NCI-H2029 treated with DMSO at 0.1 percent for 48 hours (cell line): ENCODE data around the gene GPR45.

Experiments used
- DNase-seq: peaks from one replicate; lab custom pipeline; 2025; lab: John Stamatoyannopoulos, UW

The GPR45 gene

DNA sequence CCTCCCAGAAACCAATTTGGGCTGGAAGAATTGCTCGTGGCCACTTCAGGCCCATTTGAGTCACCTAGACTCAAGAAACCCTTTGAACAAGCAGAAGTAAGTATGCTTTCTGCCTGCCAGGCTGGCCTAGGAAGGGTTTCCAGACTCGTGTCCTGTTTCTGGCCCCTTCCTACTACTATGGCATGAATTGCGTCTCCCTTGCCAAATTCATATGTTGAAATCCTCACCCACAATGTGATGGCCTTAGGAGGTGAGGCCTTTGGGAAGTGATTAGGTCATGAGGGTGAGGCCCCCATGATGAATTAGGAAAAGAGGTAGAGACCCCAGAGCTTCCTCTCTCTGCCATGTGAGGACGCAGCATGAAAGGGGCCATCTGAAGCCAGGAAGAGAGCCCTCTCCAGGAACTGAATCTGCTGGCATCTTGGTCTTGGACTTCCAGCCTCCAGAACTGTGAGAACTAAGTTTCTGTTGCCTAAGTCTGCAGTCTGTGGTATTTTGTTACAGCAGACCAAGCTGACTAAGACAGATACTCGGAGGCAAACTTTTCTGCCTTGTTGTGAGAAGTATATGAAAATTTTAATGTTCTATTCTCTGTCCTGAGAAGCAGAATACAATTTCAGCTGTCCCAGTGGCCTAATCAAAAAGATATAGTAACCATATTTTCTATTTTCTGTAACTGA is 13.1 kb downstream of the GPR45 start:
- DNase-seq = no peak

- DNase-seq = no peak
Measured at GRCh38 chr2:105255979-105256378, 14.4 kb downstream of the GPR45 start.

- no peak for DNase-seq
Measured at GRCh38 chr2:105256431-105257047, 15.0 kb downstream of the GPR45 start.

- DNase-seq = no peak
Measured at GRCh38 chr2:105257981-105258380, 16.4 kb downstream of the GPR45 start.

- DNase-seq = no peak
Measured at GRCh38 chr2:105258835-105259350, 17.4 kb downstream of the GPR45 start.

GRCh38 chr2:105261061-105261460 is 19.5 kb downstream of the GPR45 start:
- DNase-seq = no peak

DNA sequence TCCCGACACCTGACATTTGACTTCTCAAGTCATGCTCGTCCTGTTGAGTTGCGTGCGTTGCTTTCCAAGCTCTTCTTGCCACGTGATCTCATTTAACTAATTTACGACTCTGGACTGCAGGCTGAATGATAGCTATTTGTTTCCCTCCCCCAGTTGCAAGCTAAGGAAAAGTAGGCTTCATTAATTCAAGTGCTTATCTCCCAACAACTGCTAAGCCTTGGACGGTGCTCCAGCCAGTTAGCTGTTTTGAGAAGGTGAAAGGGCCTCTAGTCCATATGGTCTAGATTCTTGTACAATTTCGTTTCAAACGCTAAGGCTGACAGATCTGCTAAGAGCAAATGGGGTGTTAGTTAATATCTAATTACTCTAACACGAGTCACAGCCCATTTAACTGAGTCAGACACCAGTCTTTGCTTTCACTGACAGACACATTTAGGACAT is 21.1 kb downstream of the GPR45 start:
- DNase-seq = no peak

DNA sequence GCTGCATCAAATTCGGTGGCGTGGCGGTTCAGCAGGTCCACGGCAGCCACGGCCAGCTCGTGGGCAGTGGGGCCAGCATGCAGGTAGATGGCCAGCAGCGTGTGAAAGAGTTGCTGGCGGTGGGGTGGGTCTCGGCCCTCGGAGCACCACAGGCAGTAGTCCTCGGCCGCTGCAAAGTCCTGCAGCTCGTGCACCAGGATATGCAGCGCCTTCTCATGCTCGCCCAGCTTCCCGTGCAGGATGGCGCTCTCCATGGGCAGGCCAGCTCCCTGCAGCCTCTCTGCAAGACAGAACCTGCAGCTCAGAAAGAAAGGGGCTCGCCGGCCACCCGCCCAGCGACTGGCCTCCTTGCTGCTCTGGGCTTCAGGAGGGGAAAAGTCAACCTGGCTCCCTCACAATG is 27.9 kb downstream of the GPR45 start:
- no peak for DNase-seq

GRCh38 chr2:105271393-105272045 is 30.0 kb downstream of the GPR45 start:
- DNase-seq = no peak

DNA sequence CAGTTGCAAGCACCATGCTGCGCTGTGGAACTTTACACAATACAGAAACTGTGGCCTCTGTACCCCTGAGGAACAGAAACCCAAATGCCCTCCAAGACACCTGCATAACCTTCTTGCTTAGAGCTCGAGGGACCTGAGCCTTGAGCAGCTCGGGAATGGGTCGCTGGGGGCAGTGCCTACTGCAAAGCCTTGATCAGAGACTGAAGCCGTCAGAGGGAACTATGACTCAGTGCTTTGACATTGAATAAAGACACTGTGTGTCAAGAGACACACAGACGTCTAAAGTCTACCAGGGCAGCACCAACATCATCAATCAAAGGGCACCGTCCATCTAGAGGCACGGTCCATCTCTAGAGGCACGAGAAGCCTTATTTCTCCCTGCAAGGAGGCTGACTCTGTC is 30.6 kb downstream of the GPR45 start:
- DNase-seq = no peak

- DNase-seq = no peak
Measured at GRCh38 chr2:105274046-105274445, 32.5 kb downstream of the GPR45 start.

DNA sequence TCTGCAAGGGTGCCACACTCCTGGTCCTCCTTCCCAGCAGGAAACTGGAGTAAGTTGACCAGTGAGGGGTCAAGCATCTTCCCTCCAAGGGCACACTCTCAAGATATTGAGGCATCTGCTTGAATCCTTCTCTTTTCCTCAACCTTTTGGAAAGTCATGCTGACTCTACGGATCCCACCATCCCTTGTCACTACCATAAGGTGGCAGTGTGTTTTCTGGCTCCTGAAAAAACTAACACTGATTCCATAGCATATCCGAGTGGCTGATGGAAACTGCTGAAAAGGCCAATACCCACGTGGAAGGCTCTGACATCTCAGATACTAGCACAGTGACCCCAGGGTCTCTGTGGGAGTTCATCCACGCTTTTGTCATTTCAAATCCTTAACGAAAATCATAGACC is 37.1 kb downstream of the GPR45 start:
- no peak for DNase-seq

DNA sequence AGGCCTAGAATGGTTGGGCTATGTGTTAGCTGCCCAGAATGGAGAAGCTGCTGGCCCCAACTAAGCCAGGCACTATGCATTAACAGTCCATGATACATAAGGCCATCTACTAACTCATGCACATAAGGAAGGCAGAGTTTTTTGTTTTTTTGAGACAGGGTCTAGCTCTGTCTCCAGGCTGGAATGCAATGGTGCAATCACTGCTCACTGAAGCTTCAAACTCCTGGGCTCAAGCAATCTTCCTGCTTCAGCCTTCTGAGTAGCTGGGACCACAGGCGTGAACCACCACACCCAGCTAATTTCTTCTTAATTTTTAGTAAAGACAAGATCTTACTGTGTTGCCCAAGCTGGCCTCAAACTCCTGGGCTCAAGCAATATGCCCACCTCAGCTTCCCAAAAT is 37.6 kb downstream of the GPR45 start:
- no peak for DNase-seq

DNA sequence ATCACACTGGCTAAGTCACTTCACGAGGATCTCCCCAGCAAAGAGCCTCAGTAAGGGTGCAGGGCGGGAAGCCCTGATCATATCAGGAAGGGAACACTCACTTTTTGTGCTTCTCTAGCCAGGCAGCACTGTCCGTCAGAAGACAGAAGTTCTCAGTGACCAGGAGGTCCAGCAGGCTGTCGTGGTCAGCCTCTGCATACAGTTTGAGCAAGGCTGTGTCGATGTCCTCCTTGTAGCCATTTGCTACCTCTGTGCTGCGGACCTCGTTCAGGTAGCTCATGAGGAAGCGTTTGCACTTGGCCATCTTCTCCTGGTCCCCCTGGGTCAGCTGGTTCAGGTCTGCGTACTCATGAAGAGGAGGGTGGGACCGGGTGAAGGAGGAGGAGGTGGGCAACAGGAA is 38.7 kb downstream of the GPR45 start:
- no peak for DNase-seq

DNA sequence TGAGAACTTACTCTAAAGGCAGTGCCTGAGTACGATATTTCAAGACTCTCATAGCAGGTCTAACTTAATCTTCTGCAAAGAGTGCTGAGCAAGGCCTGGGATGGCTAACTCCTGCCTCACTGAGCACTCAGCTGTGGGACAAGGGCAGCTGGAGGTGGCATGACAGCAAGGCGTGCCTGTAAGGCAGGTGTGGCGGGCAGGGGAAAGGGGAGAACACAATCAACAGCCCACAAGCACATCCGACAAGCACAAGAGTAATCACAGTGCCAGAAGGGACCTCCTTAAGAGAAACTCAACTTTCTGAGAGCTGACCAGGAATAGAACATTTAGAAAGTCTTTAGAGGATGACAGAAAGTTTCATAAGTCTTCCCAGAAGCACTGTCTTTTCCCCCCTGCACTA is 42.0 kb downstream of the GPR45 start:
- DNase-seq = no peak

- no peak for DNase-seq
Measured at GRCh38 chr2:105287692-105288091, 46.1 kb downstream of the GPR45 start.

- DNase-seq = no peak
Measured at GRCh38 chr2:105288133-105288532, 46.6 kb downstream of the GPR45 start.

DNA sequence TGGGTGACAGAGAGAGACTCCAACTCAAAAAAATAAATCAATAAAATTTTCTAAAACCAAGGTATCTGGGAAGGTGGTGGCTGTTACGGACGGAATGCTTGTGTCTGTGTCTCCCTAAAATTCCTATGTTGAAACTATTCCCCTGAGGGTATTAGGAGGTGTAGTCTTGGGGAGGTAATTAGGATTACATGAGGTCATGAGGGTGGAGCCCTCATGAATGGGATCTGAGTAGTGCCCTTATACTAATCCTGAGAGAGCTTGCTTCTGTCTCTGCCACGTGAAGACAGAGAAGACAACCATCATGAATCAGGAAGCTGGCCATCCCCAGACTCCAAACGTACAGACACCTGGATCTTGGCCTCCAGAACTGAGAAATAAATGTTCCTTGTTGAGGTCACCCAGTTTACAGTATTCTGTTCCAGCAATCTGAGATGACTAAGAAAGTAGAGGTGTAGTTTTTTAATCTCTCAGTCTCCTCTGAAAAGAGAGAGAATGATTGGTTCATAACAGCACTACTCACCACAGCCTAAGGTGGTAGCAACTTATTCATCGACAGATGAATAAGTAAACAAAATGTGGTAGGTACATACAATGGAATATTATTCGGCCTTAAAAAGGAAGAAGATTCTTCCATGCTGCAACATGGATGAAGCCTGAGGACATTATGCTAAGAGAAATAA is 49.6 kb downstream of the GPR45 start:
- DNase-seq = no peak

- no peak for DNase-seq
Measured at GRCh38 chr2:105291981-105292380, 50.4 kb downstream of the GPR45 start.
